Neural cell (in vitro differentiated cells): ENCODE data around the gene LBR. TPM values are rescaled to one million over a fixed set of nuclear protein-coding genes. Genes with fewer than 3 reads are reported as not detected.

Source experiments
- H2AFZ ChIP-seq: fragments of 200-600, 300-800 bp; sonication (generic), shearing (Covaris generic); 2 replicates; pipeline ENCODE4 v1.6.0; 2014; ENCODE audit warnings: low read depth, mild to moderate bottlenecking, antibody characterized with exemption, low read length, moderate library complexity
- H3F3A ChIP-seq: fragments of 200-600 bp; shearing (Covaris generic); 2 replicates; pipeline ENCODE4 v1.6.1; 2016; ENCODE audit warnings: mild to moderate bottlenecking, moderate library complexity, mixed read lengths, antibody characterized with exemption, low read length; ENCODE audit not compliant: insufficient read depth, poor library complexity, severe bottlenecking
- H3K27ac ChIP-seq: fragments of 200-600, 300-800 bp; sonication (generic), shearing (Covaris generic); 2 replicates; pipeline ENCODE4 v1.5.1; 2014; ENCODE audit warnings: mild to moderate bottlenecking, low read length, moderate library complexity
- H3K27me3 ChIP-seq: fragments of 300-800, 200-600 bp; sonication (generic), shearing (Covaris generic); 2 replicates; pipeline ENCODE4 v1.6.0; 2014; ENCODE audit warnings: mild to moderate bottlenecking, low read depth, low read length, moderate library complexity; ENCODE audit not compliant: insufficient read depth
- H3K36me3 ChIP-seq: fragments of 300-800, 200-600 bp; sonication (generic), shearing (Covaris generic); 2 replicates; pipeline ENCODE4 v1.5.1; 2014; ENCODE audit warnings: mild to moderate bottlenecking, antibody characterized with exemption, low read length, moderate library complexity; ENCODE audit not compliant: insufficient read depth
- H3K4me2 ChIP-seq: fragments of 300-800, 200-600 bp; sonication (generic), shearing (Covaris generic); 2 replicates; pipeline ENCODE4 v1.6.0; 2014; ENCODE audit warnings: mild to moderate bottlenecking, low read length
- H3K4me3 ChIP-seq: fragments of 300-800, 200-600 bp; sonication (generic), shearing (Covaris generic); 2 replicates; pipeline ENCODE4 v1.5.1; 2014; ENCODE audit warnings: mild to moderate bottlenecking, low read length, moderate library complexity
- H3K79me2 ChIP-seq: fragments of 200-600 bp; shearing (Covaris generic); replicated peaks from 2 replicates; pipeline ENCODE4 v1.6.0; 2014; ENCODE audit warnings: mild to moderate bottlenecking, low read length, moderate library complexity; ENCODE audit not compliant: insufficient read depth
- H3K9ac ChIP-seq: fragments of 300-800, 200-600 bp; sonication (generic), shearing (Covaris generic); 2 replicates; pipeline ENCODE4 v1.6.1; 2016; ENCODE audit warnings: mild to moderate bottlenecking, low read length, mixed read lengths
- H3K9me2 ChIP-seq: fragments of 200-600 bp; shearing (Covaris generic); 2 replicates; pipeline ENCODE4 v1.6.1; 2016; ENCODE audit warnings: mild to moderate bottlenecking, low read length, mixed read lengths; ENCODE audit not compliant: insufficient read depth
- H3K9me3 ChIP-seq: fragments of 200-600, 300-800 bp; sonication (generic), shearing (Covaris generic); 2 replicates; pipeline ENCODE4 v1.6.1; 2016; ENCODE audit warnings: mild to moderate bottlenecking, mixed run types, low read length, moderate library complexity, mixed read lengths
- H4K20me1 ChIP-seq: fragments of 200-600 bp; shearing (Covaris generic); 2 replicates; pipeline ENCODE4 v1.6.1; 2016; ENCODE audit warnings: mild to moderate bottlenecking, mixed run types; ENCODE audit not compliant: insufficient read depth
- CTCF ChIP-seq: fragments of 450-650 bp; IDR thresholded peaks from 2 replicates; pipeline ENCODE4 v1.5.1; 2014; ENCODE audit warnings: antibody characterized with exemption, mild to moderate bottlenecking, moderate library complexity; ENCODE audit not compliant: poor library complexity, severe bottlenecking
- EP300 ChIP-seq: fragments of 450-650 bp; conservative IDR thresholded peaks from 2 replicates; pipeline ENCODE4 v1.6.1; 2014; ENCODE audit warnings: antibody characterized with exemption, mild to moderate bottlenecking, moderate library complexity; ENCODE audit not compliant: poor library complexity, severe bottlenecking
- EZH2 ChIP-seq: fragments of 200-600, 300-800 bp; shearing (Covaris generic), sonication (generic); IDR thresholded peaks from 2 replicates; pipeline ENCODE4 v1.6.1; 2014; ENCODE audit warnings: antibody characterized with exemption, low read length, borderline replicate concordance, mild to moderate bottlenecking; ENCODE audit not compliant: insufficient read depth, poor library complexity, severe bottlenecking
- MXI1 ChIP-seq: fragments of 450-650 bp; conservative IDR thresholded peaks from 2 replicates; pipeline ENCODE4 v1.6.1; 2014; ENCODE audit warnings: antibody characterized with exemption, mild to moderate bottlenecking; ENCODE audit not compliant: poor library complexity, severe bottlenecking
- POLR2AphosphoS5 ChIP-seq: IDR thresholded peaks from 2 replicates; pipeline ENCODE4 v1.6.1; 2012
- RAD21 ChIP-seq: fragments of 450-650 bp; conservative IDR thresholded peaks from 2 replicates; pipeline ENCODE4 v1.6.1; 2014; ENCODE audit warnings: antibody characterized with exemption, mild to moderate bottlenecking, moderate library complexity
- REST ChIP-seq: IDR thresholded peaks from 2 replicates; pipeline ENCODE4 v1.6.1; 2012; ENCODE audit warnings: borderline replicate concordance
- SMC3 ChIP-seq: fragments of 450-650 bp; conservative IDR thresholded peaks from 2 replicates; pipeline ENCODE4 v1.6.1; 2014; ENCODE audit warnings: antibody characterized with exemption, mild to moderate bottlenecking, moderate library complexity; ENCODE audit not compliant: poor library complexity
- TAF1 ChIP-seq: IDR thresholded peaks from 2 replicates; pipeline ENCODE4 v1.6.1; 2012; ENCODE audit warnings: low read depth
- polyA plus RNA-seq: library from polyadenylated mRNA; depleted of rRNA; stranded (reverse); fragments of >200 nt; gene quantifications from 2 replicates; pipeline ENCODE4 v1.2.3, GENCODE V29; 2014

The LBR gene
- polyA plus RNA-seq, 1 donor from 2014 or later: 156 TPM

GRCh38 chr1:225474986-225475820 lies 47.4 kb upstream of the LBR start:
- Histone ChIP-seq H3K4me2 (no peak overlapping the region), H2AFZ (no peak overlapping the region), H3K9me2 (no peaks in the 10 kb centered on the region), H3K9ac (no peak overlapping the region), H3K9me3 (no peaks in the 10 kb centered on the region), H3K36me3 (no peaks in the 10 kb centered on the region), H3F3A (no peaks in the 10 kb centered on the region), H3K27ac (no peak overlapping the region), H3K4me3 (peak overlapping the region; percentile 33), H3K79me2 (no peaks in the 10 kb centered on the region), H3K27me3 (no peaks in the 10 kb centered on the region), H4K20me1 (no peaks in the 10 kb centered on the region)
- TF ChIP-seq TAF1 (no peak), RAD21 (peak; percentile 100), CTCF (peak; percentile 100), REST (no peak), SMC3 (peak; percentile 100), MXI1 (peak; percentile 45), POLR2AphosphoS5 (no peak), EZH2 (no peak), EP300 (no peak)

- H3K27me3 ChIP-seq: no peaks in the 10 kb centered on the region
- no peaks in the 10 kb centered on the region for H3K36me3 ChIP-seq
- no peak overlapping the region for H3K27ac ChIP-seq
- no peak overlapping the region for H3K9ac ChIP-seq
- no peaks in the 10 kb centered on the region for H3K9me3 ChIP-seq
- TF ChIP-seq POLR2AphosphoS5: no peak
- TF ChIP-seq EZH2: no peak
- TF ChIP-seq EP300: no peak
- TF ChIP-seq REST: no peak
- TF ChIP-seq TAF1: no peak
- TF ChIP-seq RAD21: no peak
- TF ChIP-seq SMC3: no peak
- no peak for TF ChIP-seq MXI1
- TF ChIP-seq CTCF: no peak
- no peaks in the 10 kb centered on the region for H3F3A ChIP-seq
- H2AFZ ChIP-seq: no peak overlapping the region
- no peaks in the 10 kb centered on the region for H4K20me1 ChIP-seq
- no peak overlapping the region for H3K4me2 ChIP-seq
- no peaks in the 10 kb centered on the region for H3K9me2 ChIP-seq
- H3K4me3 ChIP-seq: no peak overlapping the region
- H3K79me2 ChIP-seq: no peaks in the 10 kb centered on the region
Measured at GRCh38 chr1:225474439-225474985, 46.7 kb upstream of the LBR start.
